WERI-Rb-1 (cell line): Measurements from ENCODE around the gene FKBP5.

Source experiments
- DNase-seq: peaks from one replicate; pipeline ENCODE4 v3.0.0-alpha.2; 2020
- H3K27ac ChIP-seq: fragments of 250-450 bp; sonication (Bioruptor Pico); 2 replicates; pipeline ENCODE4 v1.5.1; 2020; ENCODE audit warnings: mild to moderate bottlenecking, moderate library complexity
- H3K27me3 ChIP-seq: fragments of 250-450 bp; sonication (Bioruptor Pico); 2 replicates; pipeline ENCODE4 v1.5.1; 2021; ENCODE audit warnings: mild to moderate bottlenecking, low read depth, moderate library complexity; ENCODE audit not compliant: insufficient read depth, severe bottlenecking
- H3K36me3 ChIP-seq: fragments of 250-450 bp; sonication (Bioruptor Pico); 2 replicates; pipeline ENCODE4 v1.5.1; 2020; ENCODE audit warnings: mild to moderate bottlenecking, moderate library complexity
- H3K4me3 ChIP-seq: 2 replicates; pipeline ENCODE4 v1.5.1; 2011; ENCODE audit warnings: low read depth, mild to moderate bottlenecking, control low read depth, low read length
- H3K9me3 ChIP-seq: fragments of 250-450 bp; sonication (Bioruptor Pico); 2 replicates; pipeline ENCODE4 v1.5.1; 2021; ENCODE audit warnings: mild to moderate bottlenecking, moderate library complexity; ENCODE audit not compliant: severe bottlenecking
- CTCF ChIP-seq: IDR thresholded peaks from 2 replicates; pipeline ENCODE4 v1.5.1; 2011; ENCODE audit warnings: low read depth, mild to moderate bottlenecking, control low read depth, inconsistent platforms, low read length

Gene FKBP5

GRCh38 chr6:35733633-35734032 lies 44.9 kb upstream of the FKBP5 start:
- Histone ChIP-seq H3K9me3 (no peaks in the 10 kb centered on the region), H3K36me3 (no peaks in the 10 kb centered on the region), H3K27ac (no peak overlapping the region), H3K4me3 (no peak overlapping the region), H3K27me3 (peaks cover 9% of the 10 kb centered on the region)
- TF ChIP-seq CTCF = no peak
- DNase-seq = no peak

DNA sequence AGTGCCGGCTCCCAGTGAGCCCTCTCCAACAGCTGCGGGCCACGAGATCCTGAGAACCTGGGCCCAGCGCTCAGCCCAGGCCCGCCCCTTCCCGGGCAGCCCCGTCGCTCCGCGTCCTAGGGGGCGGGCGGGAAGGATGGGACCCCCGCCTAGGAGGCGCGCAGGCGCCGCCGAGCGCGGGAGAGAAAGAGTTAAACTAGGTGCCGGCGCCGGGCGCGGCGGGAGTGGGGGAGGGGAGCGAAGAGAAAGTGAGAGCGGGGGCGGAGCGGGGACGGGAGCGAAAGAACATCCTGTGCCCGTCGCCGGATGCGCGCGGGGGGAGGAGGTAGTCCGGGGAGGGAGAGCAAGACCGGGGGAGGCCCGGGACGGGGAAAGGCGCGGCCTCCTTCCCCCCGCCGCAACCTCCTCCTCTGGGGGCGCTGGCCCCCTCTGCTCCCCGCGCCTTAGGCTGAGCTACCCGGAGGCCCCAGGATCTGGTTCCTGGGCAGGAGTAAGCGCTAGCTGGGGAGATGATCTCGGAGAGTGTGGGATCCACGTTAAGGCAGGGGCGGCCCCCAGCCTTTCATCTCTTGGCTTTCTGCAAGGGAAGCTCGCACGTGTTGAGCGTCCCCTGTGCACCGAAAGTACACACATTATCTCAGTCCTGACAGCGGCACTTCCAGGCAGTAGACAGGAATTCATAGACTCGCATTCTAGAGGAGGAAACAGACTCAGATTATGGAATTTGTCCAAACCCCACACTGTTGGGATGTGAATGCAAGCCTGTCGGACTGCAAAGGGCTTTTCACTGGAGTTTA lies 43.2 kb upstream of the FKBP5 start:
- peak; percentile 89 for DNase-seq
- no peaks in the 10 kb centered on the region for H3K9me3 ChIP-seq
- H3K4me3 ChIP-seq = peak overlapping the region; percentile 75
- peak overlapping the region; percentile 12; the same call in 1 of the 2 replicates for H3K27ac ChIP-seq
- H3K36me3 ChIP-seq = no peaks in the 10 kb centered on the region
- TF ChIP-seq CTCF = 0 out of 2 replicates have a peak, but pooled peaks have one; percentile 38
- peaks cover 15% of the 10 kb centered on the region for H3K27me3 ChIP-seq

DNA sequence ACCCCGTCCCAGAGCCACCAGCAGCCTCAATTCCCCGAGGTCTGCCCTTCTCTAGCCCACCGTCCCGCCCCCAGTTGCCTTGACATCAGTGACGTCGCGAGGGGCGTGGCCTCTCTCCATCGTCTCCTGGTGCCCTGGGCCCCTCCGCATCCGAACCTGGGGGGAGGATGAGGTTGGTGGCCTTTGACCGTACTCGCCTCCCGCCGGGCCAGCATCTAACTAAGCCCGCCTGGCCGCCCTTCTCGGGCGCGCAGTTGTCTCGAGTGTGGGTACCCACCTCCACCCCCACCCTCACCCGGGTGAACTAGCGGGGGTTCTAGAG lies 42.7 kb upstream of the FKBP5 start:
- DNase-seq = peak; percentile 95
- Histone ChIP-seq H3K36me3 (no peaks in the 10 kb centered on the region), H3K9me3 (no peaks in the 10 kb centered on the region), H3K27me3 (peaks cover 15% of the 10 kb centered on the region), H3K4me3 (peak overlapping the region; percentile 75), H3K27ac (peak overlapping the region; percentile 12; the same call in 1 of the 2 replicates)
- no peak for TF ChIP-seq CTCF

DNA sequence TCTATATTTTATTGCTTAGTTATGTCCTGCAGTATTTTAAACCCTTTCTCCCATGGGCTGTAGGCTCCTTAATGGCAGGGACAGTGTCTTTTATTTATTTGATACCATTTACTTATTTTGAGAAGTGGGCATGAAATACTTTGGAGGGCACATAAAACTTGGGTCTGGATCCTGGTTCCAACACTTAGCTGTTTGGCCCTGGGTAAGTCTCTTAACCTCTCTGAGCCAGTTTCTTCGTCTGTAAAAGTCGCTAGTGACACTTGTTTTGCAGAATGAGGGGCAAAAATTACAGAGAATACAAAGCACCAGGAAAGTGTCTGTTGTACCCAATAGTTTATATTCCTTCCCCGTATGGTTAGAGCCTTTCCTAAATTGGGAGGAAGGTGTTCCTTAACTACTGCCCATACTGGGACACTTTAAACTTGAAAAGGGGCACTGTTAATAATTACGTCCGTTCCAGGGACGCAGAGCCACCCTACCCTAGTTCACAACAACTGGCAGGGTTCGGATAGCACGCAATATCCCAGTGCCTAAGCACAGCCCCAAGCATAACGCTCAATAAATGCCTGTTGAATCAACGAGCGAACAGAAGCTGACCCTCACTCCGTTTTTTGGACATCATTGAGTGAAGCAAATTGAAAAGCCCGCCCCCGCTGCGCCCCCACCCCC lies 42.2 kb upstream of the FKBP5 start:
- Histone ChIP-seq H3K9me3 (no peaks in the 10 kb centered on the region), H3K27ac (no peak overlapping the region), H3K27me3 (peaks cover 15% of the 10 kb centered on the region), H3K36me3 (no peaks in the 10 kb centered on the region), H3K4me3 (peak overlapping the region; percentile 75)
- no peak for DNase-seq
- TF ChIP-seq CTCF = no peak

DNA sequence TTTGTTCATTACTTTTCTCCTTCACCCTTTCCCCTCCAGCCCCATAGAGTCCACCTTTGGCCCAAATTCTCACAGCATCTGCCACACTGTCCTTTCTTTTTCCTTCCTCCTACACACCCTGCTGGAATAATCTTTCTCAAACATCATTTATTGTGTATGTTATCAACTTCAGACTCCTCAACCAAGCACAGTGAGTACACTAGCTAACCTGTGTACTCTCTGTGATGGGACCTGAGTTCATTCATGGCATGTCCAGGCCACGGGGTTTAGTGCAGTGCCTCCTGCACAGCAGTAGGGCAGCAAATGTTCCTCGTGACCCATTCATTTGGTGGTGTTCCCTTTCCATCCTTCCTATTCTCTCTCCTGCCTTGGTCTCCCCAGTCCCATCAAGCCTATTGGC lies 41.0 kb upstream of the FKBP5 start:
- Histone ChIP-seq H3K27ac (no peak overlapping the region), H3K4me3 (no peak overlapping the region), H3K36me3 (no peaks in the 10 kb centered on the region), H3K27me3 (peaks cover 15% of the 10 kb centered on the region), H3K9me3 (no peaks in the 10 kb centered on the region)
- TF ChIP-seq CTCF = no peak
- no peak for DNase-seq
